HG02610 (cell line): ENCODE results near the gene ZP3.
"Not testable (repeated sequence)": the region's sequence is repeated elsewhere in the genome, so short reads cannot be mapped to it uniquely, and the experiment has no call there.

Experiments
- ATAC-seq: cut with Tn5 transposase; IDR thresholded peaks from one replicate; pipeline ENCODE4 v1.9.1; 2021; ENCODE audit warnings: mild to moderate bottlenecking, moderate library complexity; ENCODE audit not compliant: unreplicated experiment

ZP3 gene

DNA sequence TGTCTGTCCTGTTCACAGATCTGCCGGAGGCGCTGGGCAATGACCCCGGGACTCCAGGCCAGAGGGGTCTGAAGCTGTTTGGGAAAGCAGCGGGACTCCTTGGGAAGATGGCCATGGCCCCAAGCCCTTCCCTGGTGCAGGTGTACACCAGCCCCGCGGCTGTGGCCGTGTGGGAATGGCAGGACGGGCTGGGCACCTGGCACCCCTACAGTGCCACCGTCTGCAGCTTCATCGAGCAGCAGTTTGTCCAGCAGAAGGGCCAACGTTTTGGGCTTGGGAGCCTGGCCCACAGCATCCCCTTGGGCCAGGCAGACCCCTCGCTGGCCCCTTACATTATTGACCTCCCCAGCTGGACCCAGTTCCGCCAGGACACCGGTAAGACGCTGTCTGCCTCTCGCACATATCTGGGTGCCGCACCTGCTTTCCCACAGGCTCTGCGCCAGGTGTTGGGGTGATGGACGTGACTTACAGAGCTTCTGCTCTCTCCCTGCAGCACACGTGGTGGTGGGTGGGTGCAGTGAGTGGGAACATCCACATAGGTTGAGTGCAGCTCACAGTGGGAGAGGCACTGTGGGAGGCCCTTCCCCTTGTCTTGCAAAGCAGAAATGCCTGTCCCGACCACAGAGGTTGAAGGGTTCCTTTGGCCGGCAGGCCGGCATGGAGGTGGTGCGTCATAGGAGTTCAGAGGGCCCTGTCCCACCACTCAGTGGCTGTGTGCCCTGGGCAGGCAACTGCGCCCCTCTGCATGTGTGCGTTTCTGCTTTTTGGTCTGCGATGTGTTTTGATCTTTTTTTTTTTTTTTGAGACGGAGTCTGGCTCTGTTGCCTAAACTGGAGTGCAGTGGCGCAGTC is 55.9 kb downstream of the ZP3 start:
- not testable (repeated sequence) for ATAC-seq

DNA sequence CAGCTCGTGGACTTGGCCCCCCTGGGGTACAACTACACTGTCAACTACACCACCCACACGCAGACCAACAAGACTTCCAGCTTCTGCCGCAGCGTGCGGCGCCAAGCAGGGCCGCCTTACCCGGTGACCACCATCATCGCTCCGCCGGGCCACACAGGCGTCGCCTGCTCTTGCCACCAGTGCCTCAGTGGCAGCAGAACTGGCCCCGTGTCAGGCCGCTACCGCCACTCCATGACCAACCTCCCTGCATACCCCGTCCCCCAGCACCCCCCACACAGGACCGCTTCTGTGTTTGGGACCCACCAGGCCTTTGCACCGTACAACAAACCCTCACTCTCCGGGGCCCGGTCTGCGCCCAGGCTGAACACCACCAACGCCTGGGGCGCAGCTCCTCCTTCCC is 57.9 kb downstream of the ZP3 start:
- not testable (repeated sequence) for ATAC-seq

DNA sequence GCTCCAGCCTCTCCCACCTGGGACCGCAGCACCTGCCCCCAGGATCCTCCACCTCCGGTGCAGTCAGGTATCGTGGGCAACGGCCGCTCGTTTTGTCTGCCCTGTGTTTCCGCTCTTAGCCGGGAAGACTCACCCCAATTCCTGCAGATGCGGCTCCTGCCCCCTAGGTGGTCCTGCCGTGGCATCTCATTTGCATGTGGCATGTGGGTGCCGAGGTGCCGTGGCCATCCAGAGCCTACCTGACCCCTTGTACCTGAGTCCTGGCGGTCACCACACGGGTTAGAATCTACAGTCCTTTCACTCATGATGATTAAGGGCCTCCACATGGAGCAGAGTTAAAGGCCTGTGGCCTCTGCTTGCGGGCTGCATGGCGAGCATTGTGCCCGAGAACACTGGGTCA is 58.3 kb downstream of the ZP3 start:
- not testable (repeated sequence) for ATAC-seq

DNA sequence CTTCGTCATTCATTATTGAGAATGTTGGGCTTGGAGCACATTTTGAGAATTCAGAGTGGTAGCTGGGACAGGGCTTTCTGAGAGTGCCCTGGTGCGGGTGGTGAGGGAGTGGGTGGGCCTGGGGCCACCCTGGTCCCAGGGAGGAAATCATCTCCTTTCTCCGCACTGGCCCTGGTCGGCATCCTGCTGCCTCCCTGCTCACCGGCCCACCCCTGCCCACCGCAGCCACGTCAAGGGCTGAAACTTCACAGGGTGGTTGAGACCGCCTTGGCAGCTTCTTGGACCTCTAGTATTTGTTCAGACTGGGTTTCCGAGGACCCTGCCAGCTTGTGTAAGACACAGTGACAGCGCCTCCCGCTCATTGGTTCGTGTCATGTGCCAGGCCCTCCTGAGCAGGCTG is 59.7 kb downstream of the ZP3 start:
- ATAC-seq: not testable (repeated sequence)

DNA sequence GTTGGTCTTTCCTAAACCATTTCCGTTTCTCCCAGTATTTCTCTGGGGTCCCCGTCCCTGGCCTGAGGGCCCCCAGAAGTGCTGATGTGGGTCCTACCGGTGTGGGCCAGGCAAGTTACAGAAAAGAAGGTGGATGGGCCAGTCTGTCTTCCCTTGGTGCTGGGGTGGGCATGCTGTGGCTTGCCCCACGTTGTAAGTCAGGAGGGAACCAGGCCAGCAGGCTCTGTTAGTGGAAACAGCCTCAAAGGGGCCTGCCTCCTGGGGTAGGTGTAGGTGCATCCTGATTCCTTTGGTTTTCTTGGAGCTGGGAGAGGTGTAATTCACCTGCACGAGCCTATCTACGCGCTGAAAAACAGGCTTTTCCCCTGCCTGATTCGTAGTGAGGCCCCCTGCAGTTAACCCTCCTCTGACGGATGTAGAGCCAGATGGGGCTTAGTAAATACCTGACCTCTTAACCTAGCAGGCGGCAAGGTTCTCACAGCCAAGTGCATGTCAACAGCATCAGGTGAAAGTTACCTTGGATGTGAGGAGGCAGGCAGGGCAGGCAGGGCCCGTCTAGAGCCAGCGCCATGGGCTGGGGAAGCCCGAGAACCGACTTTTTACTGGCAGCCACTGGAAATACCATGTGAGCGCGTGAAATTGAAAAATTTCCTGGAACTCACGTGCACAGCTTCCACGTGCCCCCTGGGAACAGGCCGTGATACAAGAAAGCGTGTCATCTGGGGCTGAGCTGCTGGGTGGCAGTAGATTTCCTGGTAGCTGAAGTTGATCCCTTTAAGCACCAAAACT is 61.3 kb downstream of the ZP3 start:
- ATAC-seq: peak; percentile 9

DNA sequence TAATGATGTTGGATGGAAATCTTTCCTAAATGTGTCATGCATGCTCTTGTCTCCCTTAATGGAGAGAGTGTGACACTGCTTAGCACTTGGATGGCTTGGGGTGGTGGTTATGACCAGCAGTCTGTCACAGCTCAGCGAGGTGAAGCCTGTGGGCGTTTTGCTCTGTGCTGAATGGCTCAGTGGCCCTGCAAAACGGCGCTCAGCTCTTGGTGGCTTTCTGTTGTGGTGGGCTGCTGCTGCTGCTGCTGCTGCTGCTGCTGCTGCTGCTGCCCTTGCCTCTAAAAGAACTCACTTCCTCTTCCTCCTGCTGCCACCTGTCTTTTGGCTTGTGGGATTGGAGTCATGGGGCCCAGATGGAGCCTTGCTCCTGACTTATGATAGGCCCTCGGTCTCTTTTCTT is 61.9 kb downstream of the ZP3 start:
- ATAC-seq: peak; percentile 98

DNA sequence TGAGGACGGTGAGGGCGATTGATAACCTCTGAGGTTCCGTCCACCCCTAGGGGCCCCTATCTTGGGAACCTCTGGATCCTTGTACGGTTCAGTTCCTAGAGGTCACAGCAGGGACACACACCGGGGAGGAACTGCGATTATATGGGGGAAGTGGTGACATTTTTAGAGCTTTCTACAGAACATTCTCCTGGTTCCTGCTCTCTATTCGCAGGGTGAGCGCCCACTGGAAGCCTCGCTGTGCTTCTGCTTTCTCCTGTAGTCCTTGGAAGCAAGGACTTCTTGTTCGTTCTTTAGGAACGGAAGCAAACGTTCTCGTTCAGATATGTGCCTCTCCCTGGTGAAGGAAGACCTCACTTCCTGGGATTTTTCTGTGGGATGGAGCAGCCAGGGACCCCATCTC is 63.2 kb downstream of the ZP3 start:
- not testable (repeated sequence) for ATAC-seq
